Skeletal muscle cell (primary cell): ENCODE measurements around the gene HS6ST1.
"Not testable (repeated sequence)": the region's sequence is repeated elsewhere in the genome, so short reads cannot be mapped to it uniquely, and the experiment has no call there.

Experiments used
- DNase-seq: peaks from one replicate; pipeline ENCODE4 v3.0.0-alpha.2; 2010; ENCODE audit warnings: low read depth
- H3K4me3 ChIP-seq: 2 replicates; pipeline ENCODE4 v1.5.1; 2011; ENCODE audit warnings: low read depth, mild to moderate bottlenecking, control low read depth, low read length, moderate library complexity

Gene HS6ST1

GRCh38 chr2:128273469-128274081, 45.1 kb downstream of the HS6ST1 start:
- no peak overlapping the region for H3K4me3 ChIP-seq
- DNase-seq: no peak

GRCh38 chr2:128272601-128273468, 45.8 kb downstream of the HS6ST1 start:
- H3K4me3 ChIP-seq: no peak overlapping the region
- no peak for DNase-seq

GRCh38 chr2:128271911-128272600, 46.6 kb downstream of the HS6ST1 start:
- no peak overlapping the region for H3K4me3 ChIP-seq
- no peak for DNase-seq

GRCh38 chr2:128271597-128271910, 47.1 kb downstream of the HS6ST1 start:
- H3K4me3 ChIP-seq: no peak overlapping the region
- DNase-seq: no peak

- no peak overlapping the region for H3K4me3 ChIP-seq
- no peak for DNase-seq
Observed at GRCh38 chr2:128270672-128271596, 47.7 kb downstream of the HS6ST1 start.

GRCh38 chr2:128269990-128270671, 48.5 kb downstream of the HS6ST1 start:
- no peak for DNase-seq
- no peak overlapping the region for H3K4me3 ChIP-seq

GRCh38 chr2:128269063-128269989, 49.3 kb downstream of the HS6ST1 start:
- no peak overlapping the region for H3K4me3 ChIP-seq
- DNase-seq: no peak

- not testable (repeated sequence) for DNase-seq
Observed at GRCh38 chr2:128268611-128269010, 50.1 kb downstream of the HS6ST1 start.

GRCh38 chr2:128268145-128268544, 50.5 kb downstream of the HS6ST1 start:
- not testable (repeated sequence) for H3K4me3 ChIP-seq, DNase-seq

More at GRCh38 chr2:128268611-128269010, 50.1 kb downstream of the HS6ST1 start:
- H3K4me3 ChIP-seq: not testable (repeated sequence)

GRCh38 chr2:128267649-128268048, 51.0 kb downstream of the HS6ST1 start:
- DNase-seq, H3K4me3 ChIP-seq: not testable (repeated sequence)

GRCh38 chr2:128267197-128267596, 51.5 kb downstream of the HS6ST1 start:
- H3K4me3 ChIP-seq, DNase-seq: not testable (repeated sequence)

GRCh38 chr2:128266463-128266862, 52.2 kb downstream of the HS6ST1 start:
- H3K4me3 ChIP-seq, DNase-seq: not testable (repeated sequence)

- not testable (repeated sequence) for DNase-seq, H3K4me3 ChIP-seq
Observed at GRCh38 chr2:128265608-128265993, 53.1 kb downstream of the HS6ST1 start.

- no peak overlapping the region for H3K4me3 ChIP-seq
- no peak for DNase-seq
Observed at GRCh38 chr2:128264881-128265607, 53.6 kb downstream of the HS6ST1 start.

GRCh38 chr2:128263902-128264331, 54.8 kb downstream of the HS6ST1 start:
- no peak for DNase-seq
- no peak overlapping the region for H3K4me3 ChIP-seq

- no peak for DNase-seq
- H3K4me3 ChIP-seq: no peak overlapping the region
Observed at GRCh38 chr2:128262315-128263253, 56.1 kb downstream of the HS6ST1 start.
